HK-2 (cell line): ENCODE measurements around the gene POMT2.
"Not testable (repeated sequence)": the region's sequence is repeated elsewhere in the genome, so short reads cannot be mapped to it uniquely, and the experiment has no call there.

Source experiments
- DNase-seq: peaks from one replicate; pipeline ENCODE4 v3.0.0-alpha.2; 2018; ENCODE audit not compliant: unreplicated experiment

Gene POMT2

DNA sequence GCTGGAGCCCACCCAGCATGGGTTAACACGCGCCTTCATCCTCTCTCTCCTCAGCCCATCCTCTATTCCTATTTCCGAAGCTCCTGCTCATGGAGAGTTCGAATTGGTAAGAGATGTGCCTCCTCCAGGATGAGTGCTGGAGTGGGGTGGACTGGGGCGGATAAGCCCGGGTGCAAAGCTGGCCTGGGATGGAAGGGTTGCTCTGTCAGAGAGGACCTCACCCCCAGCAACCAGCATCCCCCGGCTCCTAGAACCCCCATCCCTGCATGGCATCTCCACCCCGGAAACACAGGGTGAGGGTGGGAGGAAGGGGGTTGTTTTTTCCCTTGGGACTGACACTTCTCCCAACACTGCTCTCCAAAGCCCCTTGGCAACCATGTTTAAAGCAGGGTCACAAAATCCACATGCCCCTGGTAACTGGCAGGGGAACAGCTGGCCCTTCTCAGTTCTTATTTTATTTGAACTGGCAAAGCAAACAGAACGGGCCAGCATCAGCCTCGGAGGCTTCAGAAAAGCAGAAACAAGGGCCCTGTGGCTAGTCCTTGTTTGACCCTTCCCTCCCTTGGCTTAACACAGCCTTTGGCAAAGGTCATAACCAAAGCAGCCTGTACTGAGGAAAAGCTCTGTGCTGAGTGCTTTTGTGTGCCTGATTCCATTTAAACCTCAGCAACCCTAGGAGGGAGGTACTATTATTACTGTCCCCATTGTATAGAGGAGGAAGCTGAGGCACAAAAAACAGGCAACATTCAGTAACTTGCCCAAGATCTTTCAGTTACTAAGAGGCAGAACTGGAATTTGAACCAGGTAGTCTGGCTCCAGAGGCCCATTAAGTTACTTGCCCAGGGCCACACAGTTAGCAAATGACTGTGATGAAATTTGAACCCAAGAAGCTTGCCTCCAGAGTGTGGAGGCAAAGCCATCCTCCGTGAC lies 4.4 kb upstream of the POMT2 start:
- DNase-seq: no peak

DNA sequence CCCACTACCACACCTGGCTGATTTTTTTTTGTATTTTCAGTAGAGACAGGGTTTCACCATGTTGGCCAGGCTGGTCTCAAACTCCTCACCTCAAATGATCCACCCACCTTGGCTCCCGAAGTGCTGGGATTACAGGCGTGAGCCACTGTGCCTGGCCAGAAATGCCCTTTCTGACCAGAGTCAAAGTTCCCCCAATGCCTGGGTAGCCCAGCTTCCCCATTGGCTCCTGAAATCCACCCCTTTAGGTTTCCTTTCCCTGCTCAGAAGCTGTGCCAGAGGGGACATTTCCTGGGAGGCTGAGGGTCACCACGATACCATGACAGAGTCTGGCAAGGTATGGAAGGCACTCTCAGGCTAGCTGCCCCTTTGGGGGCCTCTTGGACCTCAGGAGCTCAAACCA lies 3.6 kb upstream of the POMT2 start:
- DNase-seq: no peak

DNA sequence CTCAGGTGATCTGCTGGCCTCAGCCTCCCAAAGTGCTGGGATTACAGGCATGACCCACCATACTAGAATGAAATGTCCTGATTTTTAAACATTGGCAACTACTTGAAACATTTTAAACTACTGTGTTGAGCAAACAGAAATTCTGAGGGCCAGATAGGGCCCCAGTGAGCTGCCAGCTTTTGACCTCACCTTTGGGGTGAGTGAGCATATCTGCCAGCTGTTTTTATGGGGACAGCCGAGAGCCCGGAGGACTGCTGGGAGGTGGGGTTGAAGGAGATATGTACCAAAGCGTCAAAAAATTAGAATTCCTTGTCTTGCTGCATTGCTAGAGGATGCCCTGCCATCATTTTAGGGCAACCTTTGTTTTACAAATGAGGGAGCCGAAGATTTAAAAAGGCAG lies 2.9 kb upstream of the POMT2 start:
- DNase-seq: no peak

DNA sequence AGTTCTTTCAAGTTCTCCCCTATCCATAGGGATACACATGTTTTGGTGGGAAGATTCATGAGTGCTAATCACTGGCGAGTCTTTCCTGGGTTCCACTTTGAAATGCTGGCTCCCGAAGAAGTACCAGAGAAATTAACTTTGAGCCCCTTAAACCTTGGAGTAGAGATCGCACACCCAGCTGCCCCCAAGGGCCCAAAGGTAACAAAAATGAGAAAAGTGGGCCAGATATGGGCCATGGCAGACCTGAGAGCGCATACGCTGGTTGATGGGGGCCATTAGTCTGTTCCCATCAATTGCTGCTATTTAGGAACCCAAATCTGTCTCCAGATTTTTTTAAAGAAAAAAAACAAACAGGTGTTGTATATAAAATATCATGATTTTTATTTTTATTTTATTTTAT lies 2.3 kb upstream of the POMT2 start:
- DNase-seq: no peak

DNA sequence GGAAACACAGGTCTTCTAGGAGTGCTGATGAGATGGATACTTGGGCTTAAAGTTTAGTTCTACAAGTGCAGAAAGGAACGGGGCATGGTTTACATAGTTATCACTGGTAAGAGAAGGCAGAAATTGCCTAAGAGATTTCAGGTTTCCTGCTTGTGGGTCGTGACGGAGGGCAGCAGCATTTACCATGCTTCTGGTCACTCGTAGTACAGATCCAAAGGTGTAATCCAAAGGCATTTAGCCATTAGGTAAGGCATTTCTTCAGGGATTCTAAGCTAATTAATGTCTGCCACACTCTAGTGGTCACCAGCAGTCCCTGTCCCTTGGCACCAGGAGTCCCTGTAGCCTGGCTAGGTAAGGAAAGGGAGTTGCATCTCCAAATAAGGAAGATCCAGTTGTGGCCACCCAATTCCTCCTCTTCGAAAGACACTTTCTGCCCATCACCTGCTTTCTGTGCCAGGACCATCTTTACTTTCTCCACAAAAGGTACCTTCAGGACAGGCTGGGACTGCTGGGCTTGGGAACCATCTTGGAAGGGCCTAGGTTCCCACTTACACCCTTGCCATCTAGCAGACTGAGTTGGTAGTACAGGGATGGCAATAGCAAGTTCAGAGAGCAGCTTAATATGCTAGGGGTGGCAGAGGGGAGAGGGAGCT lies 1.7 kb upstream of the POMT2 start:
- DNase-seq: no peak

DNA sequence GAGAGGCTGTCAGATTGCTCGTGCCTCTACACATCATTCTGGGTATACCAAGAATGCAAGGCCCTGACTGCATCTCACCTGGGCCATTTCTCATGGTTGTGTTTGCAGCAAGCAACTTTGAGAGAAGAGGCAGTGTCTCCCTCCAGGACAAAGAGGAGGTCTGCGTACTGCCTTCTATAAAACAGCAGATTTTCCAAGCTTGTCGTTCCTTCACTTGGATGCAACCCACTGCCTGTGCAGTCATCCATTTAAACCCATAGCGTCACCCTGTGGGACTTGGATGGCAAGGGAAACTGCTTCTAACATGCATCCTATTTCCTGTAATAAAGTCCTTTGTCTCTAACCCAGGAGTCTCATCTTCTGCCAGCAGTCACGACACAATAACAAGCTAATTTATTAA lies 1.3 kb downstream of the POMT2 start:
- DNase-seq: no peak

DNA sequence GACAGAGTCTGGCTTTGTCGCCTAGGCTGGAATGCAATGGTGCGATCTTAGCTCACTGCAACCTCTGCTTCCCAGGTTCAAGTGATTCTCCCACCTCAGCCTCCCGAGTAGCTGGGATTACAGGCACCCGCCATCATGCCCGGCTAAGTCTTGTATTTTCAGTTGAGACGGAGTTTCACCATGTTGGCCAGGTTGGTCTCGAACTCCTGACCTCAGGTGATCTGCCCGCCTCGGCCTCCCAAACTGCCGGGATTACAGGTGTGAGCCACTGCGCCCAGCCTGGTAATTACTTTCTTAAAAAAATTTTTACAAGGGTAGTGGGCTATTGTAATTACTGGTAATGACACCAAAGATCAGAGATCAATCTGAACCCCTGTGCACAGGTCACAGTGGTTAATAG lies 1.9 kb downstream of the POMT2 start:
- DNase-seq: not testable (repeated sequence)

DNA sequence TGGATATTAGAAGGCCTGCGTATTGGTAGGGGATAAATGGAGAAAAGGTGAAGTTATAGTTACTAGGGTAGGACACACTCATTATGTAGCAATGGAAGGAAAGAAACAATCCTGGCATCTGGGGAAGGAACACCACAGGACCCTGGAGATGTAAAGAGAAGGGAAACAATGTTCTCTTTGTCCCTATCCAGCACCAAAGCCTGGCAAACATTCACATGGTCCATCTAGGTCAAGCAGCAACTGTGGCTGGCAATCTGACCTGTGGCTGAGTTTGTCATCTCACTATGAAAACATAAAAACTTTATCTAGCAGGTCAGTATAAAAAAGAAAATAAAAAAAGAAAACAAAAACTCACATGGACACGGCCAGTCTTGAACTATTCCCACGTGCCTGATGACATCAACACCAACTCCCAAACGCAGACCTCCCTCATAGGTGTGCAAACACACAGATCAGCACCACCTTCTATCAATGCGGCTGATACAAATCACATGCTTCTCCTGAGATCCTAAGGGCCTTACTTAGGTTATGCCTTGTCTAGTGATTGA lies 2.6 kb downstream of the POMT2 start:
- DNase-seq: no peak

DNA sequence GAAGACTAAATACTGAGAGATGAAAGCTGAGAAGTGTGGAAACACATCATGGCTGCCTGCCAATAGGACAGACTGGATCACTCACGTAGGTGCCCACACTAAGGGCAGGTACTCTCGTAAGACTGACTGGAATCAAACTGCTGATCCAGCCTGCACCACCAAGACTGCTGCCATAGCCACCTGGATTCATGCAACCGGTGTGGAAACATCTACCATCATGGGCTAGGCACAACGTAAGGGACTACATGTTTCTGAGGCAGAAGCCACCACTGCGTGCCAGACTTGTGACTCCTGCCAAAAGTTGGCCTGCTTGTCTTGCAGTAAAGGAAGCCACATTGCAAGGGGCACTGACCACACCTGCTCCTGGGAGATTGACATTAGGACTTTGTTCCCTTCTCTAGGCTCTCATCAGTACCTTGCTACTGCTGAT lies 3.8 kb downstream of the POMT2 start:
- no peak for DNase-seq

DNA sequence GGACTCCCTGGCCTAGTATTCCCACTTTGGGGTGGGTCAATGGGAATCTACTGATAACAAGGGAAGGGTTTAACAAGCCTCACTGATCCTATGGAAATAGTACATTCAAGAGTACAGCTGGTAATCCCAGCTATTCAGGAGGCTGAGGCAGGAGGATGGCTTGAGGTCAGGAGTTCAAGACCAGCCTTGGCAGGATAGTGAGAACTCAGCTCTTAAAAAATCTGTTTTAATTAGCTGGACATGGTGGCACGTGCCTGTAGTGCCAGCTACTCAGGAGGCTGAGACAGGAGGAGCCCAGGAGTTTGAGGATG lies 4.5 kb downstream of the POMT2 start:
- no peak for DNase-seq

DNA sequence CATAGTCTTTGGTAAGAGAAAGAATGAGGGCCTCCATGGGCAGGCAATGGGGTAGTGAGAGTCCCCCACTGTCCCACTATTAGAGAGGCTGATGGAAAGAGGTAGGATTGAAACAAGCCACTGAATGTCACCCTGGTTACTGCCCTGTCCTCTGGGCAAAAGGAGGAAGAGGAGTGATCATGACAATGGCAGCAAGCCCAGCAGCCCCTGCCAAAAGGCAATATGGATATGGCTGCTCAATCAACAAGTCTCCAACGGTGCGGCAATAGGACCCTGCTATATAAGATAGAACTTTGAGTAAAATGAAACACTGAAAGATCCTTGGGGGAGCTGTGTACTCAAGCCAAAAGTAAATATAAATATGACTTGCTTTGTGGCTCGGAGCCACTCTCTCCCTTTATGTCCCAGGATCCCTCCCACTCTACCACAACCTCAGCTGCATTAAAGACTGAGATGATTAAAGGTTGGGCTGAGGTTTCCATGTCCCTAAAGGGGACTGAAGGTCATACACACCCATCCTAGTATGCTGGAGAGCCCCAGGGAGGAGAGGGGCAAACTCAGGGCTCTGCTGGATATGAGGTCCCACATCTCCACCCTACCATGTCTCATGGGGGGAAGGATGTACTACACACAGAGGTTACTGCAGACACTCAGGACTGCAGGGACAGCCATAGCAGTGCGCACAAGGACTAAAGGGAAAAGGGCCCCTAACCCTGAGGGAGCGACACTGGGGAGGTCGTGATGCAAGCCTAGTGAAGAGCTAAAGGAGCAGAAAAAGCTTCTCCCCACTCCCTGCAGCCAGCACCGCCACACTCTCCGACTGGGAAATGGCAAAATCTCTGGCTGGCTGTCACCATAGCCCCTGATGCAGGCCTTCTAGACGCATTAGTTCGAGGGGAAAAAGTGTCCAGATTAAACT lies 5.9 kb downstream of the POMT2 start:
- DNase-seq: no peak

DNA sequence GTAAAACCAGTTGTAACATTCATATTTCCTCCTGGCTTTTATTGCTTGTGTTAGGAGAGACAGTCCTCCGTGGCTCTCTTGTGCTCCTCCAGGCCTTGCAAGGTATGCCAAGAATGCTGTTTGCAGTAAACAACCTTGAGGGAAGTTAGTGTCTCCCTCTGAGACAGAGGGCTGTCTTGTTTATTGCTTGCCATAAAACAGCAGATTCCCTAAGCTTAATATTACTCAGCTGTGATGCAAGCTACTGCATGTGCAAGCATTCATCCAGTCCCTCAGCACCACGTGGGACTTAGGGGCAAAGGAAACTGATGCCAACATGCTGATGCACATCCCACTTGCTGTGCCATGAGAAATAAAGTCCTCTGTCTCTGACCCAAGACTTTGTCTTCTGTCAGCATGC lies 6.6 kb downstream of the POMT2 start:
- DNase-seq: no peak

DNA sequence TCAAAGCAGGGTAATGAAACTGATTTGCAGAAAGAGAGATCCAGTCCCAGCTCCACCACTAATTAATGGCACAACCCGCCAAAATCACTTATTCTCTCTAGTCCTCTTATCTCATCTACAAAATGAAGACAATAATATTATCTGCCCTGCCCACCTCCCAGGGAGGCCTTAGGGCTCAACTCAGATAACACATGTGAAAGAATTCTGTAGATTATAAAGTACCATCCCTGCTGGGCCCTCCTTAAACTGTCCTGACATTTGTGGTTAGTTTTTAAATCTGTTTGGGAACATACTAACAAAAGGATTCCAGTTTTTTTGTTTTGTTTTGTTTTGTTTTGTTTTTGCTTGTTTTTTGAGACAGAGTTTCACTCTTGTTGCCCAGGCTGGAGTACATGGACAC lies 7.3 kb downstream of the POMT2 start:
- DNase-seq: no peak

DNA sequence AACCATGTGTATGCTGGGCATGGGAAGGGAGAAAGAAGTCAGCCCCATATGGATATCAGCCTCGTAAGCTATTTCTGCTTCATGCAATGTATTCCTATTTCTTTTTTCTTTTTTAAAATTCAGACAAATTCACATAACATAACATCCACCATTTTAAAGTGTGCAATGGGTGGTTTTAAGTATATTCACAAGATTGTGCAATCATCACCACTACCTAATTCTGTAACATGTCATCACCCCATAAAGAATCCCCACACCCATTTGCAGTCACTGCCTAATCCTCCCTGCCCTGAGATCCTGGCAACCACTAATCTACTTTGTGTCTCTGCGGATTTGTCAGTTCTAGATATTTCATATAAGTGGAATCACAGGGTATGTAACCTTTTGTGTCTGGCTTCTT lies 9.5 kb downstream of the POMT2 start:
- no peak for DNase-seq

DNA sequence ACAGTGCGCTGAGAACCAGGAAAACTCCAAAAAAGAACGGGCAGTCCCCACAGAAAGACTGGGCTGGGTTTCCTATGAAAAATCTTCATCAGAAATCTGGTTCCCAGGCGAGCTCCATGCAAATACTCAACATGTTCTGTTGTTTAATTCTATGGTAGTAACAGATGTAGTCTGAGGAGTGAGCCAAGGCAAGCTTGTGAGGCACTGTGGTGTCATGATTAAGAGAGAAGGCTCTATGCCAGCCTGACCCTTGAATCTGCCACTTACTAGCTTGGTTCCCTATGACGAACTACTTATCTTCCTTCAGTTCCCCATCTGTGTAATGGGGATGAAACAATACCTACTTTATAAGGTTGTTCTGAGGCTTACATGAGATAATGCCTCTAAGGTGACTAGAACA lies 10.7 kb downstream of the POMT2 start:
- no peak for DNase-seq

DNA sequence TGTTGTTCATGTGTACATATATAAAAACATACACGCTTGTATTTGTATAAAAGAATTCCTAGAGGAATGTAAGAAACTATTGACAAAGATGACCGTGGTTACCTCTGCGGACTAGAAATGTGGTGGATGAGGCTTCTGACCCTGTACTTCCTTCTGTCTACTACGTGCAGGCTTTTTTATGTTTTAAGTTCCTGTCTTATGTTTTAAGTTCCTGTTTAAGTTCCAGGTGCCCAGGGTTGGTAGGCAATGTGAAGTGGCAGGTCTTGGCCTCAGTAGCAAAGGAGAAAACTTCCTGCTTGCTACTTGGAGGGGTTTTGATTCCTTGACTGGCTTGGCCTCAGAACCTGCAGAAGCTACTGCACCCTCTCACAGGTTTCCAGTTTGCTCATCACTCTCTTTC lies 11.6 kb downstream of the POMT2 start:
- DNase-seq: no peak

DNA sequence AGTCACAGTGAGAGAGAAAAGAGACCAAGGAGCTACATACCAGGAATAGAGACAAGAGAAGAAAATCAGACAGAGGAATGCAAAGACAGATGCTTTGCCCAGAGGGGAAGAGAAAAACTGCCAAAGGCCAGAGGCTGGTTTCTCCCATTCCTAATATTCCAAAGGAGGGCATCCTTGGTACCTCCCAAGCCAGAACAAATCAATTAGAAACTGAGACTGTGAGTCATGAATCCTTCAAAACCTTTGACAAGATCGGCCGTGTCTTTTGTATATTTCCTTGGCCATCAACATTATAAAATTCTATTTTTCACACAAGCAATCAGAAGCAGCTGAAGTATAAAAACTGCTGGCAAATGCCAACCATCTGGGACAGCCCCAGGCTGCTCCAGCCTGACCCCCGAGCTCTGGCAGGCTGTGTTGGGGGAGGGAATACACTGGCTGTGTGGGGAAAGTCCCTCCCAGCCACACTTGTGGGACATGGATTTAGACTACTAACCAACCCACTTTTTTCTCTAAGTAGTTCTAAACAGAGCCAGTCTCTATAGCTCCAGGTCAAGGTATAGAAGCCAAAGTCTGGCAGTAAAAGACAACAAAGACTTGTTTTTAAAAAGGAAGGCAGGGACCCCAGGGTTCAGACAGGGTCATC lies 13.7 kb downstream of the POMT2 start:
- no peak for DNase-seq

DNA sequence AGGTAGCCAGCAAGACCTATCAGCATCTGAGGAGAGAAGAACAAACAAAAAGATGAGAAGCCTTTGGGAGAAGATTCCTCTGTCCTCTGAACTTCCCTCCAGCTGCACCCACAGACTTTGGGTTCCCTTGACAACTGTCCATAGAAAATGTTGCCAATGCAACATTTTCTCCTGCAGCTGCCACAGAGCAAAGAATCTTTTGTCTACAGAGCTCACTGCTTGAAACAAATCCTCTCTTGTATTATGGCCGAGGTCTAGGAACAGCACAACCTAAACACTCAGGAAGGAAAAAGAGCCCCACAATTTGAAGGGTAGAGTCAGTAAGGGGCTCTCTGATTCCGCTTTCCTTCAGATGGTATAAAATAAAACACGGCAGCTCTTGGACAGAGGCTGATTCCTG lies 14.3 kb downstream of the POMT2 start:
- no peak for DNase-seq

DNA sequence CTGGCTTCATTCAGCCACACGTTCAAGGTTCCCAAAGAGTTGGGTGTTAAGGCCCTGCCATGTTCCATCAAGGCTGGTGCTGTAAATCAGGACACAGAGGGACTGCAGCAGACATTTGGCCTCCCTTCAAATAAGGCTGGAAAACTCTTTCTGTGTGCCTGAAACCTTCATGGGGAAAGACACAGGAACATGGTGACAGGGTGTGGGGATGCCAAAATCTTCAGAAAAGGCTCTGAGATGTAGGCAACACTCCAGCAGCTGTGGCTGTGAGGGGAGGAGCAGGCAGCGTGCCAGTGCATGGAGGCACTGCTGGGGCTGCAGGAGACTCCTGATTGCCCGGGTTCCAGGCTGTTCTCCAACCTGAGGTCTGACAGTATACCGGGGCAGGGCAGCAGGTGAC lies 15.0 kb downstream of the POMT2 start:
- no peak for DNase-seq

DNA sequence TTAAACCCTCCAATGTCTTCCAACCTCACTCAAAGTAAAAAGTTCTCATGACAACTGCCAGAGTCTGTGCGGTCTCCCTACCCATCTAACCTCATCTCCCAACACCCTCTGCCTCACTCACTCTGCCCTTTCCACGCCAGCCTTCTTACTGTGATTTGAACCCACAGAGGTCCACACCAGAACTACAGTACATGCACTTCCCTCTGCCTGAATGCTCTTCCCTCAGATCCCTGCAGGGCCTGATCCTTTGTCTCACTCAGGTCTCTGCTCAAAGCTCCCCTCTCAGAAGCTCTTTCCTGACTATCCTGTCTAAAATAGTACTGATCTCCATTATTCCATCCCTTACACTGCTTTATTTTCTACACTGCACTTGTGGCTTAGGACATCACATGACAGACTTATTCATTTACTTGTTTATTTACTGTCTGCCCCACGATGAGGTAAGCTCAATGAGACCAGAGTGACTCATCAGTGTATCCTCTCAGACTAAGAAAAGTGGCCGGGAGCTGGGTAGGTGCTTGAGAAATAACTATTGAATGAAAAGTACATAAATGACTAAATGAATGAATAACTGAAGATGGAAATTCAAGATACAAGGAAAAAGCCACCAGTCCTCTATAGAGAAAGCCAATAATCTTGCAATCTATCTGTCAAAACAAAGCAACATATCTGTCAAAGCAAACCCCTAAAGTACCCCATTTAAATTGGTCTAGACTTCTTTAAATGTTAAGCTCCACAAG lies 17.1 kb downstream of the POMT2 start:
- peak; percentile 51 for DNase-seq

DNA sequence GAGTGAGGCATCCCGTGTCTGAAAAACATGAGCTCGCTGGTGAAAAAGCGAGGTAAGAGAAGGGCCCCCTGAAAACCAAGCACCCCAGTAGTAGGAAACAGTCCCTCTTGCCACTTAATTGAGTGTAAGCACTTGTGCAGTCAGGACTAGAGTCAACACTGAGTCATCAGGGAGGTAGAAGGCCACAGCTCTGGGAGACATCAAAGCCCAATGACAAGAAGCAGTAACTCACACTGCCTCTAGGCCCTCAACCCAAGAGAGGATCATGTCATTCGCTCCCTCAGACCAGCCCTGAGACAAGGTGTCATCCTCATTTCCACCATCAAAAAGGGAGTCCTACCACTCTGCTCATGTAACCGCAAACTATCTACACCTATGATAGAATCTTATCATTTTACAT lies 17.8 kb downstream of the POMT2 start:
- DNase-seq: peak; percentile 44
